GM18907 (cell line): ENCODE results near the gene GSE1.

Source experiments
- ATAC-seq: cut with Tn5 transposase; IDR thresholded peaks from one replicate; pipeline ENCODE4 v1.9.1; 2021; ENCODE audit warnings: mild to moderate bottlenecking, moderate library complexity; ENCODE audit not compliant: unreplicated experiment

Gene GSE1

DNA sequence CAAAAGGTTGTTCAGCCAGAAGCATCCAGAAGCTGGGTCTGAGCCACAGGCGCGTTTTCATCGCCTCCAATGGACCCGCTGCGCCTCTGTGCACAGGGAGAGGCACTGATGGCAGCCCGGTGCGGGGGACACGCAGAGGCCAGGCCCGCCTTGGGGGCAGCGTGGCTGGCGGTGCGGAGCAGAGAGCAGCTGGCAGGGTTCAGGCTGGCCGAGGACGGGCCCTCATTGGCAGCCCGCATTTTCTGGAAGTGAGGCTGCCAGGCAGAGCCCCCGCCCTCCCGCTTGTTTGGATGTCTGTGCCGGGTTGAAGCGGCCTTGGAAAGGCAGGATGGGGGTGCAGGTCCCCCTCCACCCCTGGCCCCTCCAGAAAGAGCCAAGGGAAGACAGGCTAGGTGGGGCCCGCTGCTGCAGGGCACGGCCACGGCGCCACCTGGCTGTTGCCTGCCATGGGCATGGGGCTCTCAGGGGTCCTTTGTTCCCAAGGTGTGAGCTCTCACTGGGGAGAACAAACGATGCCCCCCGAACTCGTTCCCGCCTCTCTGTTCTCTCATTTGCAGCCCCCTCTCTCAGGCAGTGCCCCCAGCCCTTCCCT is 18.8 kb downstream of the GSE1 start:
- ATAC-seq, result no peak

DNA sequence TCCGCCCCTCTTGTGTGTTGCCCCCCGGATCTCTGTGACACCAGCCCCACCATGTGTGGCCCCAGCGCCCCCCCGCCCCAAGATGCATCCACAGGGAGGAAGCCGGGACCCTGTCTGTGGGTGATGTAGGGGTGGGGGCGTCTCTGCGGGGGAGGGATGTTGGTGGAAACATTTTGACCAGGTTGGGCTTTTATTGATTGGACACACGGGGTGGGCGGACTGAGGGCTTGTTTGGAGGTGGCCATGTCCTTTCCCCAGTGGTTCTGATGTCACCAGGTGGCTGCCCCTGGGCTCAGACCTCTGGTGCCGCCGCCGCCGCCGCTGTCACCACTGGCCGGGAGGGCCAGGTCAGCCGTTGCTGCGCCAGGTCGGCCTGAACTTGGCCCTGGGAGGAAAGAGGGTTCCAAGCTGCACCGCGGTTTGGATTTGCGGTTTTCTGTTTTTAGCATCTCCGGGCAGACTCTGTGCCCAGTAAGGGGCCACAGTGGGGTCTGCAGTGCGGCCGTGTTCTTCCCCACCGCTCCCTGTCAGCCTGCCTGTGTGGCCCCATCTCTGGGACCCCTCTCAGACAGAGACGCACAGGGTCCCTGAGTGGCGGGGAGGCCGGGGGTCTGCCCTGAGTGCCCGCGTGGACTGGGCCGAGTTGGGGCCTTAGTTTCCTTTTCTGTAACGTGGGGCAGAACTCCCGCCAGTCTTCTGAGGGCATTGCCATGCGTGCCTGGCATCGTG is 19.8 kb downstream of the GSE1 start:
- ATAC-seq, result no peak

DNA sequence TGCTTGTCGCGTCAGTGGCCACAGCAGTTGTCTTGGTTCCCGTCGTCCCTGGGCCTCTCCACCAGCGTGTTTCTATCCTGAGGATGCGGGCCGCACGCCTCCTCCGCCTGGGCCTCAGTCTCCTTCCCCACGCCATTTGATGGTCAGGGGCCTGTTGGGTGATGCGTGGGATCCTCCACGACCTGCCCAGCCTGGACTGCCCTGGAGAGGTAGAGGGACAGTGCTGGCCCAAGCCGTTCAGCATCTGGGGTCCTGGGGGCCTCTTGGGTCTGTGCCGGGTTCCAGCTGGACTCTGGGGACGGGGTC is 20.3 kb downstream of the GSE1 start:
- ATAC-seq, result no peak

DNA sequence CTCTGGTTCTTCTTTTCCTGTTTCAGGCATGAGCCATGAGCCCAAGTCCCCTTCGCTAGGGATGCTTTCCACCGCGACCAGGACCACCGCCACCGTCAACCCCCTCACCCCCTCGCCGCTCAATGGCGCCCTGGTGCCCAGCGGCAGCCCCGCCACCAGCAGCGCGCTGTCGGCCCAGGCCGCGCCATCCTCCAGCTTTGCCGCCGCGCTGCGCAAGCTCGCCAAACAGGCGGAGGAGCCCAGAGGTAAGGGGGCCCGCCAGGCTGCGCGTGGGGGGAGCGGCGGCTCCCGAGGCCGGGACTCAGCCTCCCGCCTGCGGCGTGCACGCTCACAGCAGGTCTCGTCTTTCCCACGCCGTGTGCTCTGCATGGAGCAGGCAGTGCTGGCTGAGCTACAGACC is 20.8 kb downstream of the GSE1 start:
- no peak for ATAC-seq

DNA sequence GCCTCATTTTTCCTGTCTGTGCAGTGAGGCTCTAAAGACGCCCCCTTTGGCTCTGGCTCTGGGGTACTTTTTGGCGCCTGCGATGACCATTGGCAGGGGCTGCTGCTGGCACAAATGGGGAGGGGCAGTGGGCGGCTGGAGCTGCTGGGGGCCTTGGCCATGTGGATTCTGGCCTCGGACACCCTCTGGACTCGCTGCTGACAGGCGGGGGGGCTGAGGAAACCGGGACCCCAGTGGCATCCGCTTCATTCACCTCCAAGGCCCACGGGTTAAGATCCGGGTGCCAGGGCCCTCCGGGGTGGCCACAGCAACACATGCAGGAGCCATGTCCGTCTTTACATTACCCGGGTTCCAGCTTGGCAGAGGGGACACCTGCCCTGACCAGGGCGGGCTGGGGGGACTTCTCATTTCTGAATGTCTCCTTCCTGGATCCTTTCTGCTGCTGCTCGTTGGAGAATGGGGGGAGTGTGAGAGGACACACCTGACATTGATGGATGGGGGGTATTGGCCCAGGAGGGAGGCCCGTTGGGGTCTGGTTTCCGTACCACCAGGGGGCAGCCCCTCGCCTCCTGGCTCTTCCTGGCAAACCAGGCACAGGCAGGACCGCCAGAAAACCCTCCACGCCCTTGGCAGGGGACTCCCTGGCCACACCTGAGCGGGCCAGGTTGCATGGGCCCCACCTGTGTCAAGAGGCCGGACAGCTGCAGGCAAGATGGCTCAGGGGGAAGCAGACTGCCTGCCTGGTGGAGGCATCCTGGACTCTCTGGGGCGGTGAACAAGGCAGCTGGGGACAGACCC is 21.8 kb downstream of the GSE1 start:
- no peak for ATAC-seq

DNA sequence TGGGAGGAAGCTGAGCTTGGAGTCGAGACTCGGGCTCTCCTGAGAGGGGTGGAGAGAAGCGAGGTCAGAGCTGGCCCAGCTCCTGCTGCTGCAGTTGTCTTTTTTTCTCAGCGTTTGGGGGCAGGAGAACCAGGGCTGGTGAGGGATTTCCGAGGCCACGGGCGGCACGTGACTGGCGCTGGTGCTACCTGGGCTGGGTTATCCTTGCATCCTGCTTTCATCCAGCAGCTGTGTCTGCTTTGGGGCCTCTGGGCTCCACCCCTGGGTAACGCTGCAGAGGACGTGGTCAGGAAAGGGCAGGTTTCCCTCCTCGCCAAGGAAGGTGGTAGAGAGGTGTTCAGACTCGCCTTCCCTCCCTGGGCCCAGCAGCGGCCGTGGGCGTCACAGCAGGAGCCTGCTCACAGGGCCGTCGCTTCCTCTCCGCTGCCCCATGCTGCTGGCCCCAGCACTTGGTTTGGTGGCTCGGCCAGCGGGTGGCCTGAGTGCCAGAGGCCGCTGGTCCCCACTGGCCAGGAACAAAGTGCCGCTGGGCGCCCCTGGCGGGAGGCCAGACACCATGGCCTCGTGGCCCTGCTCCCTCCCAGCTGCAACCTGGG is 22.5 kb downstream of the GSE1 start:
- ATAC-seq, result no peak

DNA sequence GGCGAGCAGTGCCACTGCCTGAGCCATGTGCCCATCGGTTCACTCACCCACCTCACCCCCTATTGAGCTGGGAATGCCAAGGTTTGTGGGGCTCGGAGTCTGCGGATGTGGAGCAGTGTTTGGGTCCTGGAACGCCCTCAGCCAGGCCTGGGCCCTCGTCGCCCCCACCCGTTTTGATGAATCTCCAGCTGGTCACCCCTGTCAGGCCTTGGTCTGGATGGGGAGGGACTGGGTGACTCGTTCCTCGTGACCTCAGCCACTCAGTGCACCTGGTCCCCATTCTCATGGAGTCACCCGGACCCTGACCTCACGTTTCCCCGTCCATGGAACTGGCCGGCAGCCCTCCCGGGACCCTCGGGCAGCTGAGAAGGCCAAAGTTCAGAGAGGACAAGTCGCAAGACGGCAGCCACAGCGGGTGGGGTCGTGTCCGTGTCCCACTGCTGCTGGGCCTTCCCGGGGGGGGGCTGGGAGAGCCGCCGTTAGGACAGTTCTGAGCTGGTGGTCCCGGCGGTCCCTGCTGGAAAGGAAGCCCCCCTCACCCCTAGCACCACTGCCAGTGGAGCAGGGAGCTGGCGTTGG is 23.2 kb downstream of the GSE1 start:
- ATAC-seq, result no peak

DNA sequence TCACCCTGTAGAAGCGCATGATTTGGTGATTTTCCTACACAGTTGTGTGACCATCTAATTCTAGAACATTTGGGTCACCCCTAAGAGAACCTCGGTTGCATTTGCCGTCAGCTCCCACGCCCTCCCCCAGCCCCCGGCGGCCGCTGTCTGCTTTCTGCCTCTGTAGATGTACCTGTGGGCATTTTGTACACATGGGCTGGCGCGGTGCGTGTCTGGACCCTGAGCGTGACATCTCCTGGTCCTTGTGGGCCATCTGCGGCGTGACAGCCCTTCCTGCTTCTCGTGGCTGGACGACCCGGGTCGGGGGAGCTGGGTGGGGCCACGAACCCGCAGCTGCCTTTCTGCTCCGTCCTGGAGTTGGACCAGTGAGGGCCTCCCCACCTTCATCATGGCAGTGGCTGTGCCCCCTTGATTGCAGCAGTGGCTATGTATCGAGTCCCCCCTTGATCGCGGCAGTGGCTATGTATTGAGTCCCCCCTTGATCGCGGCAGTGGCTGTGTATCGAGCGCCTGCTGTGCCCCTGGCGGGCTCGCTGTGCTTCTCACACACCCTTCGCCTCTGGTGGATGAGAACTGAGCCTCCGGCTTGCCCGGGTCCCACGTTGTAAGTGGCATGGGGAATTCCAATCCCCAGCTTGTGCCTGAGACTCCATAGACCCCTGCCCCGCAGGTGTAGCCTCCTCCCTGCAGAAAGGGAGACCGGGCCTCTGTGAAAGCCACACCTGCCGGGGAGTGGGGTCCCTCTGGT is 24.1 kb downstream of the GSE1 start:
- ATAC-seq, result no peak

DNA sequence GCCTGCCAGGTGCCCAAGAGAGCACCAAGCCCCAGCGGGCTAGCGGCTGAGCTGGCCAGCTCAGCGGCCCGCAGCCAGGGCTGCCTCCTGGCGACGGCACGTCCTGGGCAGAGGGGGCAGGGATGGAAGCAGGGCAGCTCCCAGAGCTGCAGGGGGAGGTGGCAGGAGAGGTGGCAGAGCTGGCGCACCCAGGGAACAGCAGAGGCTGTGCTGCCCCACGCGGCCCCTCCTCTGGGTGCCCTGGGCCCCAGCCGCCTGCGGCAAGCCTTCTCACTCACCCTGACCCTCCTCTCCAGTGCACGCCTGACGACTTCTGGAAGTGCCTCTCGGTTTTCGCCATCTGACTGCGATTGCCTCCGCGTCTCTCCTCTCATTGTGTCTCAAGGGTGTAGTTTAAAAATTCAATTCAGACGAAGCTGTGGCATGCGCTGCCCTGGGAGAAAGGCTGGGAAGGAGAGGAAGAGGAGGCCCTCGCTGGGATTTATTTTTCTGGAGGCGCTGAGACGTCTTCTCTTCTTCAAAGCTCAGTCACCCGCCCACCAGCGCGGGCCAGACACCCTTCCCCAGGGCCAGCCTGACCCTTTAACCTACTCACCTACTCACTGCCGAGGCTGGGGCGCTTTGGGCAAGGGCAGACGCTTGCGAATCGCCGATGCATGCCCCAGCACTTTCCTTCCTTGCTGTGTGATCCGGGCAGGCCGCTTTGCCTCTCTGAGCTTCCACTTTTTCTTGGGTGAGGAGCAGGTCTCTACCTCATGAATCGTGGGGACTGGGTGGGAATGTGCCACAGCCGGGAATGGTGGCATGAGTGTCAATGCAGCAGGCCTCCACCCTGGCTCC is 24.9 kb downstream of the GSE1 start:
- ATAC-seq, result no peak

DNA sequence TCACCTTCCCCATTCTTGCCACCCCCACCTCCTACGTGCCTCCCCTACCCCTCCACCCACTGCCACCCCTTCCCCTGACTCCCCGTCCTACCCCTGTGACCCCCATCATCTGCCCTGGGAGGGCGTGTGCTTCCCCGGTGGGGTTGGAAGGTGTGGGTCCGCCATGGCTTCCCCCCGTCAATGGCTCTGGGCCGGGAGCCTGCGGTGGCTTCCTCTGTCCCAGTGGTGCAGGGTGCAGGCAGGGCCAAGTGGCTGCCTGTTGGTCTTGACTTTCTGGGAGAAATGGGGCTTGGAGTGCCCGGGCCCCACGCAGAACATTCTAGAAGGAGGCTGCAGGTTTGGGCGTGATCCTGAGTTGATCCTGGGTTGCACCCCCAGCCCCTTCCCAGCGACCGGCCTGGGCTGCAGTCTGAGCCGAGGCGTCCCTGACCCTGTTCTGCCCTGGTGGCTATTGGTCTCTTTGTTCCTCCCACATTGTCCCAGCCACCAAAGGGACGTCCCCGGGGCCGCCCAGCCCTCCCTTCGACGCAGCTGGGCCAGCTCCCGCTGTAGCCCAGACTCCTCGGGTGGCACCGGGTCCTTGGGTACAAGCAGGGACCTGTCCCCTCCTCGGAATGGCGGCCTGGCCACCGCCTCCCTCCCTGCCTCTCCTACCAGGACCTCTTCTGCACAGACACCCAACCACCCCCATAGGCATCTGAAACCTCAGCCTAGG is 25.7 kb downstream of the GSE1 start:
- ATAC-seq, result no peak

DNA sequence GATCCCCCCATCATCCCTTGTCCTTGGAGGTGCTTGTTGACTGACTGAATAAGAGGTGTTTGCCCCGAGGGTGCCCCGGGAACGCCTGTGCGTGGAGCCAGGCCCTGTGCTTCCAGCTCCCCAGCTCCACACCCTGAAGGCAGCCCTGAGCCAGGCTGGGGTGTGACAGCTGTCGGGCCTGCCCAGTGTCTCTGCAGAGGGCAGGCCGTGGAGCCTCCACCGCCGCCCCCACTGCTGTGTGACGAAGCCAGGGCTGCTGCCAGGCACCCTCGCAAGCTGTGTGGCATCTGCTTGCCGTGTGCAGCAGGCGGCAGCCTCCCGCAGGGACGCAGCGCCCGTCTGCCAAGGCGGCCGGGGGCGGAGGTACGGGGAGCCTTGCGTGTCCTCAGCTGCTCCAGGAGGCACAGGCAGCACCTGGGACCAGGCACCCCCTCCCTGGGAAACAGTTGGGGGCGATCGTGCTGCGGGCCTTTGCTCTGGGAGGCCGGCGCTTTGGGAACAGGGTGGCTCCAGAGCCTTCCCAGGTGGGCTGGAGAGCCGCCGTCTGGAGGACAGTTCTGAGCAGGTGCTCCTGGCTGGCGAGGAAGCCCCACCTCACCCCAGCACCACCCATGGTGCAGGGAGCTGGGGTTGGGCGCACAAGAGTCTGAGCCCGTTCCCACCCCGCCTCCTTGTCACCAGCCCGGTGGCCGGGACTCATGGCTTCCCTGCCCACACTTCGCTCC is 26.6 kb downstream of the GSE1 start:
- no peak for ATAC-seq

DNA sequence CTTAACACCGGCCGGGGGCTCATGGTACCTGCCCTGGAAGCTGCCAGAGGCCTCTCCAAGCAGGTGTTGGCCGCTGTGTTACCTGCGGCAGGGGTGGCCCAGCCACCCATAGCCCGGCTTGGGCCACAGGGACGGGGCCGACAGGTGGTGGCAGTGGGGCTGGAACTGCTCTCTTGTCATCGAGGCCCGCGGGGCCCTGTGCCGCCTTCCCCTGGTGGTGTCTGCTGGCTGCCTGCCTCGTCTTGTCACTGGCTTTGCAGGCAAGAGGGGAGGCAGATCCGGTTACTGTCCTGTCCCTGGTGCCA is 27.1 kb downstream of the GSE1 start:
- no peak for ATAC-seq

DNA sequence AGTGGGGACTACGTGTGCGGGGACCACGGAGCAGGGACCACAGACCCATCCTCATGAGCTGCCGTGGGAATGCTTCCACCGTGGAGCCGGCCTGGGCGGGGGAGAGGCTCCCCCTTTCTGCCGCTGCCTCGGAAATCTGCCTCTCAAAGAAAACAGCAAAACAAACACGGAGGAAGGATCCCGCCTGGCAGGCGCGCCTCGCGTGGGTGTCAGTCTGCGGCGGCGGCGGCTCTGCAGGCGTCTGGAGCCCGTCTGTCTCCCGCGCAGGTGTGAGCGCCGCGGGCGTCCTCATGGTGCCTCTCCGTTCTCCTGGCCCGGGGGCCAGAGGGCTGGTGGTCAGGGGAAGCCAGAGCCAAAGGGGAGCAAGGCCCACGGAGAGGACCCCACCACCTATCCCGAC is 27.5 kb downstream of the GSE1 start:
- ATAC-seq, result no peak

DNA sequence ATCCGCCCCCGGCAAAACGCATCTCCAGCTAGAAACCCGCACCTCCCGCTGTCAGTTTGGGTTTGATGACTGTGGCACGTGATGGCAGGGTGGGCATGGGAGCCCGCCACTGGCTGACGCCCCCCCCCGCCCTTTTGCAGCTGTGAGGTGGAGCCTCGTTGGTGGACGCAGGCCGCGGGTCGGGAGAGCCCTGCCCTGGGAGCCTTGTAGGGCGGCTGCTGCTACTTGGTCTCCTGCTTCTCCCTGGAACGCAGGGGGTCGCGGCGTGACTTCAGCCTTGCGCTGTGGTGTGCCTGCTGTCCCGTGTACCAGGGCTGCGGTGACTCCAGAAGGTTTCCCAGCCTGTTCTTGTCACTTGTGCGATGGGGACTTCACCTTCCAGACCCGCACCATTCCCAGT is 28.2 kb downstream of the GSE1 start:
- no peak for ATAC-seq

DNA sequence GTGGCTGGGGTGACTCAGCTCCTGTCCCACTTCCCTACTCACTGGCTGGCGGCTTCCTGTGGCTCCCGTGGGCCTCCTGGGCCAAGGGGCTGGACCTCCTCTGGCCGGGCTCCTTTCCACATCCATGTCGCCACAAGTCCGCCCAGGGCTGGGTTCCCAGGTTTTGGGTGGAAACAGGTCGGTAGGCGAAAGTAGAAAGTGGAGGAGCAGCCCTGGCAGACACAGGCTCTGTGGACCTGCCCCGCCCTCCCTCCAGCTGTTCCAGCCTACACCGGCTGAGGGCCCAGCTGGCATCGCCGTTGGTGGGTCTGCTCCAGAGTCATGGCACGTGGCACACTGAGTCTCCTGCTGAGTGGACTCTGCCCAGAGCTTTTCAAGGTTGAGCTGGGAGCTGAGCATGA is 28.7 kb downstream of the GSE1 start:
- ATAC-seq, result no peak

DNA sequence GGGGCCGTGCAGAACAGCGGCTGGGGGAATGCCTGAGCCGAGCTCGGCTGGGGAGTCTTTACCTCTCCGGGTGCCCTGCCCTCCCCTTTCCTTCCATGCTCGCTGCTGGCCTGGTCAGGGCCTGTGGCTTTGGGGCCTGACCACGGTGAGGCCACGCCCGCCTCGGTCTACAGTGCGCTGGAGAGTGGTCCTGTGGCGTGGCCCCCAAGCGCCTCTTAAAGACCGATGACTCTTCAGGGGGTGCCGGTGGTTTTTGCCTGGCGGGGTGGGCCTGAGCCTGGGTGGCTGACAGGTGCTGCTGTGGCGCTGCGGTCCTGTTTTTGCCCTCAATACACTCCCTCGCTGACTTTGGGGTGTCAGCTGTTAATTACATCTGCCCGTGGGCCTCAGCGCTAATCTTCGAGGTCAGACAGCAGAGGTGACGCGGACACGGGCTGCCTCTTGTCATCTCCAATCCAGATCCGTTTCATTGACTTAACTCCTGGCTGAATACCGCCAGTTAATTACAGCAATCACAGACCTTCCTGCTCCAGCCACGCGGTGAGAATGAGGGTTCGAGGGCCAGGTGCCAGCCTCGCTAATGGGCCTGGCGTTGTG is 29.7 kb downstream of the GSE1 start:
- ATAC-seq, result no peak

DNA sequence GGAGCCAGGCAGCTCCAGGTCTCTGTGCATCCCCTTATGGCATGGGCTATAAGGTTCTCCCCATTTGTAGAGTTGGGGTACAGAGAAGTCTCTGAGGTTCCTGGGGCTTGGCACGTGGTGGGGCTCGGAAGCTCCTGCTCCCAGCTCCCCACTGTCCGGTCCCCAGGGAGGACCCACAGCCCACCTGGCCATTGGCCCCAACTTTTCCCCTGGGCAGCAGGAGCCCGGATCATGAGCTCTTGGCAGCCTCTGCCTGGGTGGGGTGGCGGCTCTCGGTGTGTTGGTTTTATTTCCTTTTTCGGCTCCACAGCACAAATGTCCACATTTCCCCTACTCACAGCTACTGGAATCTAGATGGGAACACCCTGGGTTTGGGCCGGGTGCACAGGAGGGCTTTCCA is 30.5 kb downstream of the GSE1 start:
- ATAC-seq, result no peak

DNA sequence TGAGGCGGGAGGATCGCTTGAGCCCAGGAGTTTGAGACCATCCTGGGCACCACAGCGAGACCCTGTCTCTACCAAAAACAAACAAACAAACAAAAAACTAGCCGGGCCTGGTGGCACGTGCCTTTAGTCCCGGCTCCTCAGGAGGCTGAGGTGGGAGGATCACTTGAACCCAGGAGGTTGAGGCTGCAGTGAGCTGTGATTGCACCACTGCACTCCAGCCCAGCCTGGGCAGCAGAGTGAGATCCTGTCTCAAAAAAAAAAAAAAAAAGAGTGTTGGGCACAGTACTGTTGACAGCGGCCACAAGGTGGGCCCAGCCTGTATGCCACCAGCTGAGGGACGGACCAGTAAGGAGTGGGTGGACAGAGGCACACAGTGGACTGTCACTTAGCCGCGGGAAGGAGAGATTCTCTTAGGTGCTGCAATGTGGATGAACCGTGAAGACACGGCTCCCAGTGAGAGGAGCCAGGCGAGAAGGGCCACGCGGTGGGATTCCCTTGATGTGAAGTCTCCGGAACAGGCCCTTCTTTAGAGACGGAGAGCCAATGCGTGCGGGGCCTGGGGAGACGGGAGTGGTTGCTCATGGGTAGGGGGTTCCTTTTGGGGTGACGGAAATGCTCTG is 31.1 kb downstream of the GSE1 start:
- ATAC-seq, result no peak
